Fibroblast of lung (primary cell): ENCODE measurements around the gene FAM193B. TPM values are rescaled to one million over a fixed set of nuclear protein-coding genes. Genes with fewer than 3 reads are reported as not detected.

Source experiments
- DNase-seq, 2 donors: peaks; one replicate each; pipeline versions ENCODE4 v3.0.0 to v3.0.0-alpha.2; 2010; ENCODE audit warnings: low read depth in 2 of 2
- H2AFZ ChIP-seq: 2 replicates; pipeline ENCODE4 v1.5.1; 2012; ENCODE audit warnings: low read length, control low read depth, inconsistent platforms
- H3K27ac ChIP-seq: 2 replicates; pipeline ENCODE4 v1.5.1; 2011; ENCODE audit warnings: low read length, control low read depth; ENCODE audit not compliant: insufficient read depth
- H3K27me3 ChIP-seq: 2 replicates; pipeline ENCODE4 v1.5.1; 2011; ENCODE audit warnings: mild to moderate bottlenecking, low read length; ENCODE audit not compliant: control insufficient read depth, insufficient read depth
- H3K36me3 ChIP-seq: 2 replicates; pipeline ENCODE4 v1.5.1; 2011; ENCODE audit warnings: low read length; ENCODE audit not compliant: control insufficient read depth, insufficient read depth
- H3K4me1 ChIP-seq: 2 replicates; pipeline ENCODE4 v1.5.1; 2011; ENCODE audit warnings: low read length; ENCODE audit not compliant: control insufficient read depth, insufficient read depth; ENCODE audit errors: extremely low read depth
- H3K4me2 ChIP-seq: 2 replicates; pipeline ENCODE4 v1.5.1; 2011; ENCODE audit warnings: low read length, control low read depth; ENCODE audit not compliant: insufficient read depth; ENCODE audit errors: extremely low read depth
- H3K4me3 ChIP-seq, 4 experiments: fragments of 200-600 bp in 1 of 4; sonication (generic) in 1 of 4; replicated peaks in 1 of 4; 2 replicates each; pipeline ENCODE4 v1.5.1; 2011 to 2016; ENCODE audit warnings: low read length in 4 of 4, low read depth in 3 of 4, mild to moderate bottlenecking in 3 of 4, control low read depth in 2 of 4, inconsistent platforms in 1 of 4, mixed read lengths in 1 of 4; ENCODE audit not compliant: insufficient read depth in 1 of 4; ENCODE audit errors: control extremely low read depth in 1 of 4
- H3K79me2 ChIP-seq: 2 replicates; pipeline ENCODE4 v1.5.1; 2012; ENCODE audit warnings: mild to moderate bottlenecking, low read length, inconsistent platforms; ENCODE audit not compliant: control insufficient read depth, insufficient read depth
- H3K9ac ChIP-seq: 2 replicates; pipeline ENCODE4 v1.5.1; 2011; ENCODE audit warnings: mild to moderate bottlenecking, low read length, control low read depth; ENCODE audit not compliant: insufficient read depth
- H3K9me3 ChIP-seq: 2 replicates; pipeline ENCODE4 v1.5.1; 2012; ENCODE audit warnings: low read depth, low read length; ENCODE audit not compliant: control insufficient read depth, insufficient read depth
- H4K20me1 ChIP-seq: 2 replicates; pipeline ENCODE4 v1.5.1; 2011; ENCODE audit warnings: low read length; ENCODE audit not compliant: control insufficient read depth, insufficient read depth; ENCODE audit errors: extremely low read depth
- CTCF ChIP-seq, 2 donors: IDR thresholded peaks in 1 of 2; conservative IDR thresholded peaks in 1 of 2; 1 replicate in 1 of 2; 2 replicates in 1 of 2; pipeline ENCODE4 v1.5.1; 2011 to 2012; ENCODE audit warnings: low read length in 2 of 2, control low read depth in 1 of 2, inconsistent platforms in 1 of 2, low read depth in 1 of 2, mild to moderate bottlenecking in 1 of 2
- EZH2 ChIP-seq: IDR thresholded peaks from 2 replicates; pipeline ENCODE4 v1.5.1; 2012; ENCODE audit warnings: low read length, control low read depth, mild to moderate bottlenecking; ENCODE audit errors: missing control alignments
- polyA plus RNA-seq, 2 donors: library from polyadenylated mRNA; depleted of rRNA in 1 of 2; stranded (reverse) in 1 of 2; unstranded in 1 of 2; fragments of >200 nt; gene quantifications; 2 replicates each; pipeline ENCODE4 v1.2.1, GENCODE V29; 2011 to 2012; ENCODE audit warnings: missing spikeins in 1 of 2
- total RNA-seq: library from RNA; depleted of rRNA; stranded (reverse); fragments of >200 nt; gene quantifications from 2 replicates; pipeline ENCODE4 v1.2.1, GENCODE V29; 2014

FAM193B gene
- total and polyA plus RNA-seq, 2 donors (not counting 1 experiment from before 2014, with no cell fraction given), result 27.9 to 28.4 TPM

GRCh38 chr5:177482359-177482795 is 72.0 kb downstream of the FAM193B start:
- H3K4me1 ChIP-seq, result peaks cover 21% of the 10 kb centered on the region
- H3K36me3 ChIP-seq, result peaks cover 43% of the 10 kb centered on the region
- no peaks in the 10 kb centered on the region for H4K20me1 ChIP-seq

GRCh38 chr5:177479774-177480173 is 74.6 kb downstream of the FAM193B start:
- no peak overlapping the region for H3K4me2 ChIP-seq
- H4K20me1 ChIP-seq, result no peaks in the 10 kb centered on the region
- no peak overlapping the region for H3K4me3 ChIP-seq
- H3K79me2 ChIP-seq, result no peaks in the 10 kb centered on the region
- peak; percentile 62 to 74 for DNase-seq
- H3K27me3 ChIP-seq, result no peaks in the 10 kb centered on the region
- no peak overlapping the region for H2AFZ ChIP-seq
- TF ChIP-seq CTCF (conservative IDR thresholded peaks at IDR 0.05 in 1 of 2, IDR thresholded peaks at IDR 0.05 in 1 of 2; ENCODE audit: low read depth in 1 of 2, low read length in 2 of 2) (no peak), EZH2 (no peak)
- H3K36me3 ChIP-seq, result peaks cover 30% of the 10 kb centered on the region
- peak overlapping the region; percentile 84 for H3K27ac ChIP-seq
- H3K9me3 ChIP-seq, result no peaks in the 10 kb centered on the region
- H3K9ac ChIP-seq, result no peak overlapping the region
- peaks cover 34% of the 10 kb centered on the region for H3K4me1 ChIP-seq

More at GRCh38 chr5:177482359-177482795, 72.0 kb downstream of the FAM193B start:
- Histone ChIP-seq H3K27ac (no peak overlapping the region), H3K9me3 (no peaks in the 10 kb centered on the region), H3K27me3 (no peaks in the 10 kb centered on the region), H3K79me2 (peaks cover 1% of the 10 kb centered on the region), H3K4me3 (no peak overlapping the region), H3K9ac (no peak overlapping the region), H2AFZ (no peak overlapping the region), H3K4me2 (no peak overlapping the region)
- no peak for DNase-seq
- TF ChIP-seq CTCF (conservative IDR thresholded peaks at IDR 0.05 in 1 of 2, IDR thresholded peaks at IDR 0.05 in 1 of 2; ENCODE audit: low read depth in 1 of 2, low read length in 2 of 2) (no peak), EZH2 (no peak)

GRCh38 chr5:177478711-177479646 is 75.4 kb downstream of the FAM193B start:
- Histone ChIP-seq H3K4me2 (peak overlapping the region; percentile 54), H3K4me3 (no peak overlapping the region), H3K9me3 (no peaks in the 10 kb centered on the region), H4K20me1 (no peaks in the 10 kb centered on the region), H3K27ac (peak overlapping the region; percentile 84), H3K36me3 (peaks cover 23% of the 10 kb centered on the region), H3K4me1 (peaks cover 34% of the 10 kb centered on the region), H3K27me3 (no peaks in the 10 kb centered on the region), H3K9ac (no peak overlapping the region), H2AFZ (no peak overlapping the region), H3K79me2 (no peaks in the 10 kb centered on the region)
- TF ChIP-seq CTCF (conservative IDR thresholded peaks at IDR 0.05 in 1 of 2, IDR thresholded peaks at IDR 0.05 in 1 of 2; ENCODE audit: low read depth in 1 of 2, low read length in 2 of 2) (no peak), EZH2 (no peak)
- peak; percentile 55 to 70 for DNase-seq
